ENCODE results near the gene PFDN2. TPM values are rescaled to one million over a fixed set of nuclear protein-coding genes. Genes with fewer than 3 reads are reported as not detected.

Gene PFDN2
- total RNA-seq, 1 donor from 2014 or later = 65.1 TPM

GRCh38 chr1:161111527-161111926 lies 6.3 kb downstream of the PFDN2 start:
- intact Hi-C loops (cut with micrococcal nuclease) = loop anchor here (5.0 kb wide), 1 partner anchor 849 kb away; the partner anchor contains the start of gene DCAF8

GRCh38 chr1:161111117-161111516 lies 6.7 kb downstream of the PFDN2 start:
- intact Hi-C loops (cut with micrococcal nuclease) = loop anchor here (5.0 kb wide), 1 partner anchor 849 kb away; the partner anchor contains the start of gene DCAF8

DNA sequence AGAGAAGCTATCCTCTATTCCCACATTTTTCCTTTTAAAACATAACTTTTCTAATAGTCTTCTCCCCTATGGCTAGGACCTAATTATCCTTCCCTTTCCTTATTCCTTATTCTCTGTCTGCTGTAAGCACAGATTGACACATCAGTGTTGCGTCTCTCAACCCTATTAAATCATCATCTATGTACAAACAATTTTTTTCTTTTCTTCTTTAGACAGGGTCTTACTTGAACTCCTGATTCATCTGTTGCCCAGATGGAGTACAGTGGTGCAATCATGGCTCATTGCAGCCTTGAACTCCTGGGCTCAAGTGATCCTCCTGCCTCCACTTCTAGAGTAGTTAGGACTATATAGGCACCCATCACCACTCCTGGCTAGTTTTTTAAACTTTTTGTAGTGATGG lies 11.4 kb downstream of the PFDN2 start:
- intact Hi-C loops (cut with micrococcal nuclease) = no loop called here

- intact Hi-C loops (cut with micrococcal nuclease) = no loop called here
Observed at GRCh38 chr1:161100556-161100955, 17.3 kb downstream of the PFDN2 start.

GRCh38 chr1:161099090-161099802 lies 18.6 kb downstream of the PFDN2 start:
- intact Hi-C loops (cut with micrococcal nuclease) = loop anchor here (10.0 kb wide), 1 partner anchor 264 kb away; no protein-coding TSS in a partner anchor

DNA sequence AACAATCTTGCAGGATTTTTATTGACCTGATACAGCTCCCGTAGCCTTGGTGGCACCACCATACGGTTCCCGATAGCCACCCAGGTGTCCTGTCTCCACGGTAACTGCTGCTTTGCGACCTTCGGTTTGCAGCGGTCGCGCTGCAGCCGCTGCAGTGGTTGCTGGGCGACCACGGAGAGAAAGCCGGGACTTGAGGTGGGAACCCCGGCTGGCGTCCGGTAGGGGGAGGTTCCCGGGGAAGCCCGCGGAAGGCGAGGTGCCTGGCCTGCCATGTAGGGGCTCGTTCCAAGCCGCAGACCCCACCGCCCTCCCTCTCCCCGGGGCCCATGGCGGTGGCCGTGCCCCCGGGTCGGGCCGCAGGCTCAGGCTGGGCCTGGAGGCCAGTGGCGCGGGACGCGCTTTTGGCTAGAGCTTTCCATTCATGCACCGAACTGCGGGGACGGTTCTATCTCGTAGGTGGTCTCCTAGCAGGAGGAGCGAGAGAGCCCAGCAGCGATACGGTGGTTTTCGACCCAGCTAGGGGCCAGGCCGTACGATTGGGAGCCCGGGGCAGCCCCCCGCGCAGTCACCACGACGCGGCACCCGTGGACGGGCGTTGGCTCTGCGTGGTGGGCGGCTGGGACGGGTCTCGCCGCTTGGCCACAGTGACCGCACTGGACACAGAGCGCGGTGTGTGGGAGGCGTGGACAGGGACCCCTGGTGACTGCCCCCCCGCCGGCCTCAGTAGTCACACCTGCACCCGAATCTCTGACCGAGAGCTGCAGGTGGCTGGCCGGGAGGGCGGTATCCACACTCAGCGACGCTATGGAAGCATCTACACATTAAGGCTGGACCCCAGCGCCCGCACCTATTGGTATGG lies 19.4 kb downstream of the PFDN2 start, which contains the start of gene KLHDC9:
TSS of gene KLHDC9 (plus strand) at position 152 of the 859 bp plus-strand sequence. CDS start at position 327, 175 bp downstream.
- intact Hi-C loops (cut with micrococcal nuclease) = loop anchor here (1.0 to 10.0 kb wide), 2 partner anchors 30 to 264 kb away; no protein-coding TSS in a partner anchor

DNA sequence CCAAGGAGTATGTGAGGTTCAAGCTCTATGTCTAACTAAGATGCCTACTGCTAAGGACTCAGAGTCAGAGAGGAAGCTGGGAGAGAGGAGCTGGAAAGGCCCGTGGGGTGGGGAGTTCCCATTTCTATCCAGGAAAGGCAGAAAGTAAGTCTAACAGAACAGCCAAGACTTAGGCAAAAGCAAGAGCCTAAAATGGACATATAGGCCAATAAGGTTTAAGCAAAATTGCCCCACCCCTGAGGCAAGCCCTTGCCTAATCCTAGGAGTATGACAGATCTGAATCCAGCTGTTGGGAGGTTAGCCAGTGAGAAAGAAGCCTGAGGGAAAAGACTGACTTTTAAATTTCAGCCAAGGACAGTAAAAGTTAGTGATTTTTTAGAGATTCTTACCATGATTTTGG lies 21.3 kb downstream of the PFDN2 start:
- intact Hi-C loops (cut with micrococcal nuclease) = loop anchor here (2.0 to 10.0 kb wide), 2 partner anchors 100 to 262 kb away; no protein-coding TSS in a partner anchor

DNA sequence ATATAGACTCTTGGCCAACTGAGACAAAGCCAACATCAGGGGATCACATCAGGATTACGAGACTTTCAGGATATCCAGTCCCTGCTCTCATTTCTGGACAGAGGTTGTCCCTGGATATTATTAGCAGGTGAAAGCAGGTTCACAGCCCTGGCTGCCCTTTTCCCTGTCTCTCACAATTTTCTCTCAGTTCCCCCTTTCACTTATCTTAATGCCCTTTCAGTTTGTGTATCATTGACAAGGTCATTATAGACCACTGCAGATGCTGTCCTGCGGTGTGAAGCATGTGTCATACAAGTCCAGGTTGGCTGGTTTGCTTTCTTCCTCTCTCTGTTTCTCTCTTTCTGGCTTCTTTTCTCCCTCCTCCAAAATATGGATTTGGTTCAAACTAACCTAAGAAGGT lies 21.8 kb downstream of the PFDN2 start:
- intact Hi-C loops (cut with micrococcal nuclease) = loop anchor here (2.0 to 10.0 kb wide), 2 partner anchors 99 to 261 kb away; no protein-coding TSS in a partner anchor

- intact Hi-C loops (cut with micrococcal nuclease) = loop anchor here (10.0 kb wide), 1 partner anchor 260 kb away; no protein-coding TSS in a partner anchor
Observed at GRCh38 chr1:161095230-161095629, 22.6 kb downstream of the PFDN2 start.

- intact Hi-C loops (cut with micrococcal nuclease) = loop anchor here (10.0 kb wide), 1 partner anchor 260 kb away; no protein-coding TSS in a partner anchor
Observed at GRCh38 chr1:161094481-161094880, 23.4 kb downstream of the PFDN2 start.

GRCh38 chr1:161092621-161093028 lies 25.2 kb downstream of the PFDN2 start:
- intact Hi-C loops (cut with micrococcal nuclease) = loop anchor here (10.0 kb wide), 1 partner anchor 258 kb away; no protein-coding TSS in a partner anchor

- intact Hi-C loops (cut with micrococcal nuclease) = loop anchor here (10.0 kb wide), 1 partner anchor 257 kb away; no protein-coding TSS in a partner anchor
Observed at GRCh38 chr1:161091796-161092507, 25.9 kb downstream of the PFDN2 start.

GRCh38 chr1:161091093-161091492 lies 26.7 kb downstream of the PFDN2 start:
- intact Hi-C loops (cut with micrococcal nuclease) = loop anchor here (10.0 kb wide), 1 partner anchor 256 kb away; no protein-coding TSS in a partner anchor

- intact Hi-C loops (cut with micrococcal nuclease) = loop anchor here (10.0 kb wide), 1 partner anchor 256 kb away; no protein-coding TSS in a partner anchor
Observed at GRCh38 chr1:161090617-161091016, 27.2 kb downstream of the PFDN2 start.

GRCh38 chr1:161089938-161090337 lies 27.9 kb downstream of the PFDN2 start:
- intact Hi-C loops (cut with micrococcal nuclease) = loop anchor here (10.0 kb wide), 1 partner anchor 255 kb away; no protein-coding TSS in a partner anchor

DNA sequence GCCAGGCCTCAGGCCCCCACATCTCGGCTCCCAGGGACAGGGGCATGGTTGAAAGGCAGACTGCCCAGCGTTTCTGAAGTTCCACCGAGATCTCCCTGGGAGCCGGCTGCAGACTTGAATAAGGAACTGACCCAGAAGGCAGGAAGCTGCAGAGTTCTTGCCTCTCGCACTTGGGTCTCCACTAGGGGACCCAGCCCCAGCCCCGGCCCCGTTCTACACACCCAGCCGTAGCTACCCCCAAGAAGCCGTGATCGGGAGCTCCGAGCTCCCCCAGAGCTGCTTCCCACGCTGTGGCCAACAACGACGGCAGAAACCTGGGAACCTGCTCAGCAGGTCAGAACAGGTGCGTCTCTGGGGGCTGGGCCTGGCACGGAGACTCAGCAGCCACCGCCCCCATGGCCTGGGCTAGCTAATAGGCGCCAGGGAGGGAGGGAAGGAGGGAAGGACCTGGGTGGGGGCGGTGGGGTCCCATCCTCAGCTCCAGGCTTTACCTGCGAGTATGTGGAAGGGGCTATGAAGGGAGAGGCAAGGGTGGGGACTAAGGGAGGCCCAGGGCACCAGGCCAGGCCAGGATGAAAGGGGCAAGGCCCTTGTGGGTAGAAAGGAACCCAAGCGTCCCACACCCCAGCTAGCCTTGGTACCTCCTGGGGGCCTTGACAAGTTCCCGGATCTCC lies 28.4 kb downstream of the PFDN2 start, which contains the start of gene NECTIN4:
TSS of gene NECTIN4 (minus strand) at position 308 of the 674 bp plus-strand sequence. CDS start at position 46, 262 bp downstream.
- intact Hi-C loops (cut with micrococcal nuclease) = no loop called here

GRCh38 chr1:161088587-161089110 lies 29.2 kb downstream of the PFDN2 start:
- intact Hi-C loops (cut with micrococcal nuclease) = no loop called here

GRCh38 chr1:161086457-161086856 lies 31.4 kb downstream of the PFDN2 start:
- intact Hi-C loops (cut with micrococcal nuclease) = no loop called here

DNA sequence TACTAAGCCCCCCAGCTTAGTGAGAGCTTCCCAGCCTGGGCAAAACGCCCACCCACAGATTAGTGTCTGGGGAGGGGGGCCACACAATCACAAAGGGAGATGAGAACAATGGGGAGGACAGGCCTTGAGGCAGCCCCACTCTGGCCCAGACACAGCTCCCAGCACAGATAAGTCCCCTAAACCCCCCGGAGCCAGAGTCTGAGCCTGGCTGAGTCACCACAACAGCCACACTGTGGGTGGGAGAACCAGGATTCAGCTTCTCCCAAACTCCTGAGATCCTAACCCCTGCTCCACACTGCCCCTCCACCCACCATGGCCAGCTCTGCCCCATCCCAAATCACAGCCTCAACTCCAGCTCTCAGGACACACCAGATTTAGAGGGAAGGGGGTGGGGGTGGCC lies 32.7 kb downstream of the PFDN2 start:
- intact Hi-C loops (cut with micrococcal nuclease) = no loop called here

- intact Hi-C loops (cut with micrococcal nuclease) = no loop called here
Observed at GRCh38 chr1:161084597-161084988, 33.2 kb downstream of the PFDN2 start.
